ENCODE results near the gene ECE2.

ECE2 gene

GRCh38 chr3:184277366-184277765 is 1.5 kb downstream of the ECE2 start:
- no peak for DNase-seq

GRCh38 chr3:184282941-184283340 is 7.1 kb downstream of the ECE2 start:
- DNase-seq, result no peak

- no peak for DNase-seq
Observed at GRCh38 chr3:184283681-184284080, 7.9 kb downstream of the ECE2 start.

- no peak for DNase-seq
Observed at GRCh38 chr3:184284696-184285095, 8.9 kb downstream of the ECE2 start.

GRCh38 chr3:184289426-184289938 is 13.7 kb downstream of the ECE2 start:
- DNase-seq, result no peak

GRCh38 chr3:184290331-184290730 is 14.5 kb downstream of the ECE2 start:
- no peak for DNase-seq

GRCh38 chr3:184291044-184291737 is 15.4 kb downstream of the ECE2 start:
- DNase-seq, result no peak

- DNase-seq, result no peak
Observed at GRCh38 chr3:184291738-184292445, 16.1 kb downstream of the ECE2 start.

GRCh38 chr3:184295771-184296170 is 19.9 kb downstream of the ECE2 start:
- no peak for DNase-seq

- DNase-seq, result no peak
Observed at GRCh38 chr3:184296616-184297015, 20.8 kb downstream of the ECE2 start.

- DNase-seq, result peak; percentile 96
Observed at GRCh38 chr3:184298759-184299487, 23.1 kb downstream of the ECE2 start, which contains the start of gene PSMD2. Gene PSMD2, plus strand, starts transcription at chr3:184299241. Its CDS starts 26 bp downstream, at chr3:184299267.

- no peak for DNase-seq
Observed at GRCh38 chr3:184299488-184300377, 23.9 kb downstream of the ECE2 start.

- no peak for DNase-seq
Observed at GRCh38 chr3:184300378-184300720, 24.5 kb downstream of the ECE2 start.

GRCh38 chr3:184305577-184305976 is 29.8 kb downstream of the ECE2 start:
- DNase-seq, result no peak

GRCh38 chr3:184306341-184306972 is 30.6 kb downstream of the ECE2 start:
- DNase-seq, result no peak

GRCh38 chr3:184307915-184308314 is 32.1 kb downstream of the ECE2 start:
- DNase-seq, result no peak

- no peak for DNase-seq
Observed at GRCh38 chr3:184308744-184309143, 32.9 kb downstream of the ECE2 start.

- no peak for DNase-seq
Observed at GRCh38 chr3:184311633-184312032, 35.8 kb downstream of the ECE2 start.

GRCh38 chr3:184314363-184314699 is 38.5 kb downstream of the ECE2 start, which contains the start of gene EIF4G1:
Gene EIF4G1, plus strand, starts transcription at chr3:184314606. Its CDS starts 1,191 bp downstream, at chr3:184315797.
- DNase-seq, result peak; percentile 95

- DNase-seq, result no peak
Observed at GRCh38 chr3:184314700-184315542, 39.1 kb downstream of the ECE2 start.

GRCh38 chr3:184315543-184315867 is 39.7 kb downstream of the ECE2 start:
- DNase-seq, result no peak
